Measurements from ENCODE around the gene ZFHX2. TPM values are rescaled to one million over a fixed set of nuclear protein-coding genes. Genes with fewer than 3 reads are reported as not detected.

ZFHX2 gene
- total RNA-seq, 1 donor = under 0.01 TPM

DNA sequence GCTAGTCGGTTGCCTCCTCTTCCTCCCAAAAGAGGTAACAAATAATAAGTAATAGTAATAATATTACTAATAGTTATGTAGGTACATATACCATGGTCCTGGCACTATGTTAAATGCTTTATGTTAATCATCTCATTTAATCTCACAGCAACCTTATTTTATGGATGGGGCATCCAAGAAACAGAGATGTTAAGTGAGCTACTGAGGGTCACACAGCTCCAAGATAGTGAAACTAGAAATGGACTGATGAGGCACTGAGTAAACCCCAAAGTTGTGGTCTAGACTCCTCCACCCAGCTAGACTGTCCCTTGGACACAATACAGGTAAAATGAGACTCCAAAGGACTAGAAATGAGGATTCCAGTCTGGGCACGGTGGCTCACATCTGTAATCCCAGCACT lies 15.1 kb downstream of the ZFHX2 start:
- TF ChIP-seq, protein P1, sequence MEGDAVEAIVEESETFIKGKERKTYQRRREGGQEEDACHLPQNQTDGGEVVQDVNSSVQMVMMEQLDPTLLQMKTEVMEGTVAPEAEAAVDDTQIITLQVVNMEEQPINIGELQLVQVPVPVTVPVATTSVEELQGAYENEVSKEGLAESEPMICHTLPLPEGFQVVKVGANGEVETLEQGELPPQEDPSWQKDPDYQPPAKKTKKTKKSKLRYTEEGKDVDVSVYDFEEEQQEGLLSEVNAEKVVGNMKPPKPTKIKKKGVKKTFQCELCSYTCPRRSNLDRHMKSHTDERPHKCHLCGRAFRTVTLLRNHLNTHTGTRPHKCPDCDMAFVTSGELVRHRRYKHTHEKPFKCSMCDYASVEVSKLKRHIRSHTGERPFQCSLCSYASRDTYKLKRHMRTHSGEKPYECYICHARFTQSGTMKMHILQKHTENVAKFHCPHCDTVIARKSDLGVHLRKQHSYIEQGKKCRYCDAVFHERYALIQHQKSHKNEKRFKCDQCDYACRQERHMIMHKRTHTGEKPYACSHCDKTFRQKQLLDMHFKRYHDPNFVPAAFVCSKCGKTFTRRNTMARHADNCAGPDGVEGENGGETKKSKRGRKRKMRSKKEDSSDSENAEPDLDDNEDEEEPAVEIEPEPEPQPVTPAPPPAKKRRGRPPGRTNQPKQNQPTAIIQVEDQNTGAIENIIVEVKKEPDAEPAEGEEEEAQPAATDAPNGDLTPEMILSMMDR (IDR thresholded peaks at IDR 0.05; ENCODE audit: insufficient read depth, low read depth, low read length) = no peak
- DNase-seq (ENCODE audit: low read depth) = no peak
- no peak overlapping the region for H3K4me3 ChIP-seq (ENCODE audit: low read depth, low read length)

- TF ChIP-seq, protein P1 (IDR thresholded peaks at IDR 0.05; ENCODE audit: insufficient read depth, low read depth, low read length) = no peak
- no peak for DNase-seq (ENCODE audit: low read depth)
- H3K4me3 ChIP-seq (ENCODE audit: low read depth, low read length) = no peak overlapping the region
These were observed 15.6 kb downstream of the ZFHX2 start for GRCh38 chr14:23535943-23536342.

DNA sequence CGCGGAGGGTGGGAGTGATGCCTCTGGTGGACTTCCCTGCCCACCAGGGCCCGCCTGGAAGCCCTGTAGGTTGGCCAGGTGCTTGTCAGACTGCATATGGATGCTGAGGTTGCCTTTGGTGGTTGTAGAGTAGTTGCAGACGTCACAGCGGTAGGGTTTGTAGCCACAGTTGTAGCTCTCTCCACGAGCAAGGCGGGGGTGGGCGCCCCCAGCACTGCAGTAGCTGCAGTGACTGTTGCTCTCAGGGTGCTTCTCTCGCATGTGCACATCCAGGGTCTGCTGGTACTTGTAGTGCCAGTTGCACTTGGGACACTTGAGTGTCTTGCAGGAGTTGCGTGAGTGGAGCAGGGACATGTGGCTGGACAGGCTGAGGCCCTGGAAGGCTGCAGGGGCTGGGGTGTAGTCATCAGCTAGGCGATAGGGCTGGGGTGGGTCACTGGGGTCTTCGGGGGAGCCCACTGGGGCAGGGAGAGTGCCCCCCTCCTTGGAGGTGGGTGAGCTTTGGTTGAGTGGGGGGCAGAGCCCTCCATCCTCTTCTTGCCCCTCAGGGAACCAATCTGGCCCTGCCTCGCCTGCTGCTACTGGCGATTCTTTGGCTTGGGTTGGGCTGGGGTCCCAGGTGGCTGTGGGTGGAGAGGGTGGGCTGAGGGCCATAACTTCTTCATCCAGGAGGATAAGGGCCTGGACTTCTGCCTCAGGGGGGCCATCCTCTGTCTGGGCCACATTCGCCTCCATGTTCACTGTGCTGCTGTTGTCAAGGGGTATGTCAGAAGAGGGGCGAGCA lies 17.7 kb downstream of the ZFHX2 start:
- DNase-seq (ENCODE audit: low read depth) = no peak
- no peak overlapping the region for H3K4me3 ChIP-seq (ENCODE audit: low read depth, low read length)
- TF ChIP-seq, protein P1 (IDR thresholded peaks at IDR 0.05; ENCODE audit: insufficient read depth, low read depth, low read length) = no peak

DNA sequence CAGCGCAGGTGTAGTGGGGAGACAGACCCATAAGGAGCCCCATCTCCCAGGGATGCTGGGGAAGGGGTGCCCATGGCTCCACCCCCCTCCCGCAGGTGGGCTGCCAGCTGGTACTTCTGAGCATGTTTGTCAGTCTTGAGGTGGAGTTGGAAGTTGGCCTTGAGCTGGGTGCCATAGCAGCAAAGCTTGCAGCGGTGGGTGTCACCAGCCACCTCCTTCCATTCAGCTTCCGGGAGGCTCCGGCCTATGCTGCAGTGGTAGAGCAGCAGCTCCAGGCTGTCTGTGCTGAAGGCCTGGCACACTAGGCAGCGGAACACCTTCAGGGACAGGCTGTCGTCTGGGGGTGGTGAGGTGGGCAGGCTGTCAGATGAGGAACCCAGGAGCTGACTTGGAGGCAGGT lies 18.9 kb downstream of the ZFHX2 start:
- no peak overlapping the region for H3K4me3 ChIP-seq (ENCODE audit: low read depth, low read length)
- DNase-seq (ENCODE audit: low read depth) = no peak
- TF ChIP-seq, protein P1 (IDR thresholded peaks at IDR 0.05; ENCODE audit: insufficient read depth, low read depth, low read length) = no peak

DNA sequence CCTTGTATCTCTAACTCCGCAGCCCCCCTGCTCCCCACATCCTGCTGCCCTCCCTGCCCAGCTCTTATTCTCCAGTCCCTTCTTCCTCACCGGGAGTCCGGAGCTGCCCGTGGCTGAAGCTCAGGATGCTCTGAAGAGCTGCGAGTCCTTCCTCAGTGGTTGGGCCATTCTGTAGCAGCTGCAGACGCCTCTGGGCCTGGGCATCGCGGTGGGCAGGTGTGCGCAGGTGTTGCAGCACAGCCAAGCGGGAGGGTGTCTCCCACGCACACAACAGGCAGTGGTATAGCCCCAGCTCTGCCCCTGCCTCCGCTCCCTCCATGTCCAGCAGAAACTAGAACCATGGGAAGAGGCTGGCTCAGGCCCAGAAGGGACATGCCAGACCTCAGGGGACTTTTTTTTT lies 20.2 kb downstream of the ZFHX2 start:
- TF ChIP-seq, protein P1 (IDR thresholded peaks at IDR 0.05; ENCODE audit: insufficient read depth, low read depth, low read length) = no peak
- DNase-seq (ENCODE audit: low read depth) = no peak
- no peak overlapping the region for H3K4me3 ChIP-seq (ENCODE audit: low read depth, low read length)

GRCh38 chr14:23530375-23531055 lies 21.1 kb downstream of the ZFHX2 start:
- no peak overlapping the region for H3K4me3 ChIP-seq (ENCODE audit: low read depth, low read length)
- no peak for DNase-seq (ENCODE audit: low read depth)
- TF ChIP-seq, protein P1 (IDR thresholded peaks at IDR 0.05; ENCODE audit: insufficient read depth, low read depth, low read length) = no peak

Measured in fibroblast of villous mesenchyme (primary cell).